HT1080 (cell line): ENCODE measurements around the gene NAB2. TPM values are rescaled to one million over a fixed set of nuclear protein-coding genes. Genes with fewer than 3 reads are reported as not detected.
A peak's percentile ranks its signal among the peaks of the same experiment; 100 is the strongest.

ENCODE experiments used
- DNase-seq: peaks from one replicate; pipeline ENCODE4 v3.0.0-alpha.2; 2015; ENCODE audit warnings: low read depth
- total RNA-seq: library from RNA; depleted of rRNA; stranded (reverse); fragments of >200 nt; shearing (Covaris generic); gene quantifications from 2 replicates; pipeline ENCODE4 v1.2.3, GENCODE V29; 2014

NAB2 gene
- total RNA-seq, 1 experiment from 2014 or later: 27.4 TPM

GRCh38 chr12:57092876-57093414, 4.0 kb downstream of the NAB2 start:
- no peak for DNase-seq

GRCh38 chr12:57093415-57094207, 4.7 kb downstream of the NAB2 start:
- peak; percentile 37 for DNase-seq

GRCh38 chr12:57094208-57095160, 5.6 kb downstream of the NAB2 start:
- no peak for DNase-seq

- no peak for DNase-seq
These were observed 6.5 kb downstream of the NAB2 start for GRCh38 chr12:57095440-57095839.

- DNase-seq: peak; percentile 37
These were observed 7.2 kb downstream of the NAB2 start for GRCh38 chr12:57096099-57096572.

- no peak for DNase-seq
These were observed 8.0 kb downstream of the NAB2 start for GRCh38 chr12:57096748-57097553.

GRCh38 chr12:57097554-57097835, 8.6 kb downstream of the NAB2 start:
- DNase-seq: no peak

GRCh38 chr12:57098546-57098945, 9.6 kb downstream of the NAB2 start:
- DNase-seq: no peak

GRCh38 chr12:57099047-57099714, 10.3 kb downstream of the NAB2 start:
- peak; percentile 34 for DNase-seq

- DNase-seq: no peak
These were observed 10.9 kb downstream of the NAB2 start for GRCh38 chr12:57099766-57100165.

- peak; percentile 22 for DNase-seq
These were observed 13.2 kb downstream of the NAB2 start for GRCh38 chr12:57101892-57102695.

- DNase-seq: no peak
These were observed 14.9 kb downstream of the NAB2 start for GRCh38 chr12:57103856-57104255.

- no peak for DNase-seq
These were observed 15.5 kb downstream of the NAB2 start for GRCh38 chr12:57104292-57104910.

GRCh38 chr12:57105011-57105753, 16.3 kb downstream of the NAB2 start:
- DNase-seq: no peak

GRCh38 chr12:57106021-57106708, 17.3 kb downstream of the NAB2 start:
- DNase-seq: no peak

- no peak for DNase-seq
These were observed 18.7 kb downstream of the NAB2 start for GRCh38 chr12:57107456-57108155.
